ENCODE data around the gene MYLK.
A peak's percentile ranks its signal among the peaks of the same experiment; 100 is the strongest.
"Not testable (repeated sequence)": the region's sequence is repeated elsewhere in the genome, so short reads cannot be mapped to it uniquely, and the experiment has no call there.

MYLK gene

GRCh38 chr3:123719061-123719756 is 164.9 kb downstream of the MYLK start:
- TF ChIP-seq CTCF (IDR thresholded peaks at IDR 0.05; ENCODE audit: insufficient read depth, low read length), result peak; percentile 48
- H3K4me3 ChIP-seq (replicated peaks; ENCODE audit: insufficient read depth, low read length); H3K27ac ChIP-seq (replicated peaks); H3K27me3 ChIP-seq (ENCODE audit: insufficient read depth, poor library complexity, severe bottlenecking): not testable (repeated sequence)
- DNase-seq (ENCODE audit: low read depth in 1 of 2, low spot score in 1 of 2), result peak in 1 of 2 experiments; percentile 42

GRCh38 chr3:123718108-123718507 is 166.0 kb downstream of the MYLK start:
- H3K27ac ChIP-seq (replicated peaks), result no peak overlapping the region
- TF ChIP-seq SPI1 (IDR thresholded peaks at IDR 0.05; ENCODE audit: borderline replicate concordance, low read depth) (no peak), REST (IDR thresholded peaks at IDR 0.05; ENCODE audit: insufficient replicate concordance, low read depth) (no peak), GABPA (IDR thresholded peaks at IDR 0.05; ENCODE audit: low read depth) (no peak), POLR2AphosphoS5 (IDR thresholded peaks at IDR 0.05; ENCODE audit: low read depth) (no peak), CTCF (IDR thresholded peaks at IDR 0.05; ENCODE audit: insufficient read depth, low read length) (no peak)

GRCh38 chr3:123717451-123717850 is 166.7 kb downstream of the MYLK start:
- not testable (repeated sequence) for H3K4me3 ChIP-seq (replicated peaks; ENCODE audit: insufficient read depth, low read length); DNase-seq (ENCODE audit: low read depth in 1 of 2, low spot score in 1 of 2); H3K27ac ChIP-seq (replicated peaks)

More at GRCh38 chr3:123718108-123718507, 166.0 kb downstream of the MYLK start:
- peaks cover 2% of the 10 kb centered on the region for H3K27me3 ChIP-seq (ENCODE audit: insufficient read depth, poor library complexity, severe bottlenecking)
- no peak for DNase-seq (ENCODE audit: low read depth in 1 of 2, low spot score in 1 of 2)
- H3K4me3 ChIP-seq (replicated peaks; ENCODE audit: insufficient read depth, low read length), result no peak overlapping the region

GRCh38 chr3:123716411-123716810 is 167.7 kb downstream of the MYLK start:
- no peak overlapping the region for H3K4me3 ChIP-seq (replicated peaks; ENCODE audit: insufficient read depth, low read length)
- no peak overlapping the region for H3K27ac ChIP-seq (replicated peaks)
- no peak for TF ChIP-seq GABPA (IDR thresholded peaks at IDR 0.05; ENCODE audit: low read depth)
- no peak for TF ChIP-seq POLR2AphosphoS5 (IDR thresholded peaks at IDR 0.05; ENCODE audit: low read depth)
- H3K27me3 ChIP-seq (ENCODE audit: insufficient read depth, poor library complexity, severe bottlenecking), result peaks cover 2% of the 10 kb centered on the region
- no peak for DNase-seq (ENCODE audit: low read depth in 1 of 2, low spot score in 1 of 2)

More at GRCh38 chr3:123717451-123717850, 166.7 kb downstream of the MYLK start:
- not testable (repeated sequence) for H3K27me3 ChIP-seq (ENCODE audit: insufficient read depth, poor library complexity, severe bottlenecking)

- peaks cover 2% of the 10 kb centered on the region for H3K27me3 ChIP-seq (ENCODE audit: insufficient read depth, poor library complexity, severe bottlenecking)
- H3K27ac ChIP-seq (replicated peaks), result no peak overlapping the region
- TF ChIP-seq CTCF (IDR thresholded peaks at IDR 0.05; ENCODE audit: insufficient read depth, low read length) (no peak), REST (IDR thresholded peaks at IDR 0.05; ENCODE audit: insufficient replicate concordance, low read depth) (no peak)
- no peak for DNase-seq (ENCODE audit: low read depth in 1 of 2, low spot score in 1 of 2)
- no peak overlapping the region for H3K4me3 ChIP-seq (replicated peaks; ENCODE audit: insufficient read depth, low read length)
Measured at GRCh38 chr3:123713211-123713610, 170.9 kb downstream of the MYLK start.

Data from HL-60 (cell line).